Activated CD4-positive, alpha-beta T cell treated with anti-CD3 and anti-CD28 coated beads, Interleukin-2, Interleukin-6, amounts not matched to agents 100 ng/mL and 50 ng/mL, durations not matched to agents 16 hours and 8 hours (primary cell): ENCODE results near the gene EFCAB3.
A peak's percentile ranks its signal among the peaks of the same experiment; 100 is the strongest.
"Not testable (repeated sequence)": the region's sequence is repeated elsewhere in the genome, so short reads cannot be mapped to it uniquely, and the experiment has no call there.

Experiments
- DNase-seq: peaks from one replicate; pipeline ENCODE4 v3.0.0-alpha.2; 2020

The EFCAB3 gene

GRCh38 chr17:62380253-62380652 lies at the start of gene EFCAB3:
EFCAB3 (plus strand) TSS chr17:62380553; CDS start chr17:62382980, 2,427 bp downstream.
- no peak for DNase-seq

- DNase-seq, result no peak
Observed at GRCh38 chr17:62336527-62336926, 43.8 kb upstream of the EFCAB3 start.

- DNase-seq, result no peak
Observed at GRCh38 chr17:62343764-62344270, 36.5 kb upstream of the EFCAB3 start.

- no peak for DNase-seq
Observed at GRCh38 chr17:62351176-62351575, 29.2 kb upstream of the EFCAB3 start.

GRCh38 chr17:62366191-62366590 lies 14.2 kb upstream of the EFCAB3 start:
- no peak for DNase-seq

- no peak for DNase-seq
Observed at GRCh38 chr17:62381561-62381960, 1.2 kb downstream of the EFCAB3 start.

GRCh38 chr17:62388856-62389255 lies 8.5 kb downstream of the EFCAB3 start:
- no peak for DNase-seq

GRCh38 chr17:62392908-62393307 lies 12.6 kb downstream of the EFCAB3 start:
- no peak for DNase-seq

GRCh38 chr17:62398891-62399290 lies 18.5 kb downstream of the EFCAB3 start:
- no peak for DNase-seq

- no peak for DNase-seq
Observed at GRCh38 chr17:62405451-62405850, 25.1 kb downstream of the EFCAB3 start.

- not testable (repeated sequence) for DNase-seq
Observed at GRCh38 chr17:62413090-62413489, 32.7 kb downstream of the EFCAB3 start.

- peak; percentile 95 for DNase-seq
Observed at GRCh38 chr17:62423647-62424461, 43.5 kb downstream of the EFCAB3 start, which contains the start of gene METTL2A. METTL2A (plus strand) TSS chr17:62423897; CDS start chr17:62423903, 6 bp downstream.

- DNase-seq, result not testable (repeated sequence)
Observed at GRCh38 chr17:62426214-62426613, 45.9 kb downstream of the EFCAB3 start.

- not testable (repeated sequence) for DNase-seq
Observed at GRCh38 chr17:62435251-62435650, 54.9 kb downstream of the EFCAB3 start.

GRCh38 chr17:62441181-62441580 lies 60.8 kb downstream of the EFCAB3 start:
- DNase-seq, result not testable (repeated sequence)

- no peak for DNase-seq
Observed at GRCh38 chr17:62444063-62444462, 63.7 kb downstream of the EFCAB3 start.

- DNase-seq, result not testable (repeated sequence)
Observed at GRCh38 chr17:62445791-62446190, 65.4 kb downstream of the EFCAB3 start.

GRCh38 chr17:62452195-62452594 lies 71.8 kb downstream of the EFCAB3 start:
- DNase-seq, result not testable (repeated sequence)

GRCh38 chr17:62453041-62453440 lies 72.7 kb downstream of the EFCAB3 start:
- not testable (repeated sequence) for DNase-seq

GRCh38 chr17:62453656-62454055 lies 73.3 kb downstream of the EFCAB3 start:
- DNase-seq, result not testable (repeated sequence)

- DNase-seq, result not testable (repeated sequence)
Observed at GRCh38 chr17:62454111-62454510, 73.8 kb downstream of the EFCAB3 start.

- no peak for DNase-seq
Observed at GRCh38 chr17:62456016-62456415, 75.7 kb downstream of the EFCAB3 start.

- DNase-seq, result not testable (repeated sequence)
Observed at GRCh38 chr17:62458483-62458882, 78.1 kb downstream of the EFCAB3 start.

GRCh38 chr17:62464422-62464821 lies 84.1 kb downstream of the EFCAB3 start:
- not testable (repeated sequence) for DNase-seq
